ENCODE measurements around the gene EFCAB7. TPM values are rescaled to one million over a fixed set of nuclear protein-coding genes. Genes with fewer than 3 reads are reported as not detected.

The EFCAB7 gene
- total and polyA plus RNA-seq, 2 experiments from 2014 or later, result 4.2 to 4.9 TPM

GRCh38 chr1:63621075-63621474, 97.8 kb downstream of the EFCAB7 start:
- H3K4me3 ChIP-seq, result no peak overlapping the region
- DNase-seq (ENCODE audit: low spot score), result no peak
- H3K27me3 Mint-ChIP-seq (ENCODE audit: insufficient read depth, low read depth, poor library complexity), result peaks cover 3% of the 10 kb centered on the region
- H3F3A ChIP-seq (replicated peaks; ENCODE audit: low read depth), result no peaks in the 10 kb centered on the region
- H3K4me3 Mint-ChIP-seq, result no peak overlapping the region
- H2AFZ ChIP-seq, result no peak overlapping the region
- H3K4me1 Mint-ChIP-seq, result peaks cover 33% of the 10 kb centered on the region
- H3K27ac ChIP-seq (ENCODE audit: low read depth), result no peak overlapping the region
- H3K4me1 ChIP-seq (ENCODE audit: insufficient read depth), result peaks cover 21% of the 10 kb centered on the region
- no peaks in the 10 kb centered on the region for H3K36me3 ChIP-seq (ENCODE audit: insufficient read depth)
- H3K27me3 ChIP-seq (ENCODE audit: insufficient read depth), result no peaks in the 10 kb centered on the region
- no peaks in the 10 kb centered on the region for H3K9me3 Mint-ChIP-seq
- no peak overlapping the region for H3K27ac Mint-ChIP-seq
- H3K9me2 ChIP-seq (ENCODE audit: insufficient read depth), result peaks cover 4% of the 10 kb centered on the region; the same call in 1 of the 2 replicates
- ATAC-seq, result no peak
- no peaks in the 10 kb centered on the region for H3K36me3 Mint-ChIP-seq (ENCODE audit: low read depth)
- H3K79me2 ChIP-seq (replicated peaks; ENCODE audit: insufficient read depth), result no peaks in the 10 kb centered on the region
- TF ChIP-seq CTCF (conservative IDR thresholded peaks at IDR 0.05; ENCODE audit: low read depth in 2 of 2) (no peak), NANOG (IDR thresholded peaks at IDR 0.05; ENCODE audit: borderline replicate concordance) (no peak), POLR2AphosphoS5 (IDR thresholded peaks at IDR 0.05; ENCODE audit: low read depth) (no peak), JUNB (IDR thresholded peaks at IDR 0.05; ENCODE audit: unreplicated experiment) (no peak), EZH2 (IDR thresholded peaks at IDR 0.05; ENCODE audit: low read depth, unreplicated experiment) (no peak), EZH2phosphoT487 (IDR thresholded peaks at IDR 0.05; ENCODE audit: unreplicated experiment) (no peak), STAT1 (IDR thresholded peaks at IDR 0.05; ENCODE audit: unreplicated experiment) (no peak), ZNF114 (CRISPR knock-in tag; IDR thresholded peaks at IDR 0.05) (no peak), ETS1 (IDR thresholded peaks at IDR 0.05) (no peak), ZNF331 (CRISPR knock-in tag; IDR thresholded peaks at IDR 0.05; ENCODE audit: low read depth) (no peak), ZNF462 (CRISPR knock-in tag; IDR thresholded peaks at IDR 0.05) (no peak), CREB1 (CRISPR knock-in tag; IDR thresholded peaks at IDR 0.05; ENCODE audit: low read depth) (no peak), REST (IDR thresholded peaks at IDR 0.05; ENCODE audit: unreplicated experiment) (no peak)
- no peak overlapping the region for H3K4me2 ChIP-seq
- H4K20me1 ChIP-seq (replicated peaks; ENCODE audit: insufficient read depth), result 0 out of 2 replicates have a peak, but pooled peaks cover 3% of the 10 kb centered on the region

All from GM23338 (cell line).